Measurements from ENCODE around the gene MAD2L1BP.
"Not testable (repeated sequence)": the region's sequence is repeated elsewhere in the genome, so short reads cannot be mapped to it uniquely, and the experiment has no call there.

MAD2L1BP gene

DNA sequence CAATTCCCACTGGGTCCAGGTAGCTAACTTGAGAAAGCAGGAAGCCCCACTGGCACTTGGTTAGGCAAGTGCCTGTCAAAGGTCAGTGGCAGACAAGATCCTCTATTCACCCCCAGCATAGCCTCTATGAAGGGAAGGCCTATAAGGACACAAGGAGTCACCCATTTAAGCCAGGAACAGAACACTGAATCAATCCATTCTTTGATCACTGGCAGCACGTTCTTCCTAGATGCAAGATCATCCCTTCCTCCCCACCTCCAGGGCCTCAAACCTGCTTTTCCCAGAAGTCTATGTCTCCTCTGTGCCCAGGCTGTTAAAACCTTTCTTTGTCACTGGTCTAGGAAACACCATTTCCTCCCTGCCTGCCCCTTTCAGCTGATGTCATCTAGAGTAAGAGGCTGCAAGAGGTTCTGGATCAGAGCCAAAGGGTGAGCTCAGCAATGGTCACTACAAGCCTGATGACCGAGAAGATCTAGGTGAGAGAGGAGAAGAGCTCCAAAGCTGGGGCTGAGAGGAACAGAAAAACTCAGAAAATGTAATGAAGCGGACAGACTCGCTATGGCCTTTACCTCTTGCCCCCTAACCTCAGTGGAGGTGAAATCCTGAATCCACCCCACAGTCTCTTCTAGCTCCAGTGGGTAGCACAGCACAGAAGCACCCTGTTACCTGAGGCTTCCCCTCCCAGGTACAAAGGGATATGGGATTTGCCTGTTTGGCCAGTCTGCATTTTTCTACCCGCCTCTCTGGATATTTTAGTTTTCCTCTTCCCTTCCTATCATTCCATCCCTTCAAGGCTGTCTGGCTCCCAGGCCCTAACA lies 8.4 kb upstream of the MAD2L1BP start:
- no peak for DNase-seq

DNA sequence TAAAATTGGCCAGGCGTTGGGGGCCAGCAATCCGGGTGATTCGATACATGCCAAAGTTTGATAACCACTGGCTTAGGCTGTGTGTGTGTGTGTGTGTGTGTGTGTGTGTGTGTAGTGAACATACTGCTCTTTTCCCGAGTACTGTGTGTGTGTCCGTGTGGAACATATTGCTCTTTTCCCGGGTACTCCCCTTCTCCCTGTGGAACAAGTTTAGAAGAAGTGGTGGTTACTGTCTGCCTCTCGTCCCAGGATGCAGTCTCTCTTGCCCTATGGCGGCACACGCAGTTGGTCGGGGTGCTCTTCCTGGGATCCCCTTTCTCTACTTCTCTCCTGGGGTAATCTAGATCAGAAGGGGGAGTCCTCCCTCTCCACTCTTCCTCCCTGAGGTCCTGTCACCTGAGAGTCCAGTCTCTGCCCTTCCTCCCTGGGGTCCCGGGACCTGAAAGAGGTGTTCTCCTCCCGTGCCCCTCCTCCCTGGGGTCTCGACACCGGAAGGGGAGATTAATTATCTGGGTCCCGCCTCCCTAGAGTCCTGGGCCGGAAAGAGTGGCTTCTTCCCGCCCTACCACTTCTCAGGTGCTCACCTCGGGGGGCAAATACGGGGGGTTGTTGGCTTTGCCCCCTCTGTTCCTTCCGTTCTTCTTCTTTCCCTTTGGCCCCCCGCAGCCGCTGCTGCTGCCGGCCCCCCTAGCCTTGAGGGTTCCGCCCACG lies 7.1 kb upstream of the MAD2L1BP start:
- peak; percentile 63 for DNase-seq

DNA sequence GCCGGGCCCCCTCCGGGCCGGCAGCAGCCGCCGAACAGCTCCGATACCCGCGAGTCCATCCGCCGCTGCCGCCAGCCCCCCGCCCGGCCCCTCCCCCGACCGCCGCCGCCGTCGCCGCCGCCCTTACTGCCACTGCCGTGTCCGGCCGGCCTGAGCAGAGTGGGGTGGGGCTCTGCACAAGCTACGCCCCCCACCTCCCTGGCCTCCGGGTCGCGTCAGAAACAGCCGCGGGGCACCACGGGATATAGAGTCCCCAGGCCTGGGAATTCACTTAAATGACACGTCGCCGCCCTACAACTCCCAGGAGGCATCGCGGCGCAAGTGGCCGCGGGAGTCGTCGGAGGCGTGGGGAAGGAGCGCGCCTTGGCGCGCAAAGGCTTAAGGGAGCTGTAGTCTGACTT lies 6.5 kb upstream of the MAD2L1BP start, which contains the start of gene GTPBP2:
GTPBP2 (minus strand) TSS at position 161 of the 401 bp plus-strand sequence; CDS start at position 59, 102 bp downstream.
- DNase-seq, result peak; percentile 98

DNA sequence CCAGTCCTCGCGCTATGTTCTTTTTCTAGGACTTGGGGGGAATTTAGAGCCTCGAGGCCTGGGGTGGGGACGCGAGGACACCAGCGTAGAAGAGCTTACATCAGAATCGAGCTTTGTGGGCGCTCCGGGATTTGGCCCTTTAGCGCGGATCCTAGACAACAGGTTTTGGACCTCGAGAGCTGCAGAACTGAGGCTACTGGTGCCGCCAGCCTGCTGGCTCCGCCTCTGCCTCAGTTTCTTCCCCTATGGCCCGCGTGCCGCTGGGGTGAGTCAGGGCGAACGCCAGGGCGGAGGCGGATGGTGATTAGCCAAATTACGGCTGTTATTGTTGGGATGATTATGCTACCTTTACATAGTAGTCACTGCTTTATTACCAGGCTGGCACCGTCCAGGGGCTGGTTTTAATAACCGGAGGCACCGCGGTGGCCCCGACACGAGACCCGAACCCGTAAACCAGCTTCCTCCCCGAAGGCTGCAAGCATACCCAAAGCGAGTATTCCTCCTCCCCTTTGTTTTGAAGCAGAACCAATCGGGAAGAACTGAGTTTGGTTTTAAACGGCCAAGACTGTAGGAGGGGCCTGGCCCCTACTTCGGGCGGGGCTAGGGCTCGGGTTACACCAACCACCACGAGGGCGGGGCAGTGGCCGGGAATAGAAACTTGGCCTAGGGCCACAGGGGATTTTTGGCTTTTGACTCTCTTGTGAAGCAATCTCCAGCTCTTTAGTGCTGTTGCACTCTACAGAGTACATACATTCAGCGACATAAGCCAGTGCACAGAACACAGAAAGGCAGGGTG lies 5.9 kb upstream of the MAD2L1BP start:
- DNase-seq, result peak; percentile 89

DNA sequence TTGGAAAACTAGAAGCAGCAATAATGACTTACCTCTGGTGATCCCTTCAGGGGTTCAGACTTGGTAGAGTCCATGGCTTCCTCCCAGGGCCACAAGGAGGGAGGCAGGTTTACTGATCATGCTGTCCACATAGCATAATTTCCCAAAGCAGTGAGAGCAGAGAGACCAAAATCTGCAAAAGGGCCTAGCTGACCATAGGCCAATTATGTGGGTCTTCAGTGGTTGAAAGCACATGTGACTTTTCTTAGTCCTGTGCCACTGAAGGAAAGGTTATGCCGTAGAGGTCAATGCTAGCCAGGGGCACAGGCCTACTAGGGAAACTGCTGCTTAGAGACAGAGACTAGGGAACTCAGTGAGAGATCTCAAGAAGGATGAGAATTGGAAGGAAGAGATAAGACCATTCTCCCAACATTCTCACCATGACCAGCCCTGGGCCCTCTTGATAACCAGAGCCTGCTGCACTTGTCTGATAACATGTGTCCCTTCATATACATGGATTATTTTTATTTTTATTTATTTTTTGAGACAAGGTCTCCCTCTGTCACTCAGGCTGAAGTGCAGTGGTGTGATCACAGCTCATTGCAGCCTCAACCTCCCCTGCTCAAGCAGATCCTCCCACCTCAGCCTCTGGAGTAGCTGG lies 4.5 kb upstream of the MAD2L1BP start:
- DNase-seq, result no peak

DNA sequence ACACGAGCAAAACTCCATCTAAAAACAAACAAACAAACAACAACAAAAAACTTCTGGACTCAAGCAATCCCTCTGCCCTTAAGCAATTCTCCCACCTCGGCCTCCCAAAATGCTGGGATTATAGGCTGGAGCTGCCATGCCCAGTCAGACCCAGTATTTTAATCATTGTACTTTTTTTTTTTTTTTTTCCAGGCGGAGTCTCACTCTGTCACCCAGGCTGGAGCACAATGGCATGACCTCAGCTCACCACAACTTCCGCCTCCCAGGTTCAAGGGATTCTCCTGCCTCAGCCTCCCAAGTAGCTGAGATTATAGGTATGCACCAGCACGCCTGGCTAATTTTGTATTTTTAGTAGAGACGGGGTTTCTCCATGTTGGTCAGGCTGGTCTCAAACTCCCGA lies 2.6 kb upstream of the MAD2L1BP start:
- not testable (repeated sequence) for DNase-seq

DNA sequence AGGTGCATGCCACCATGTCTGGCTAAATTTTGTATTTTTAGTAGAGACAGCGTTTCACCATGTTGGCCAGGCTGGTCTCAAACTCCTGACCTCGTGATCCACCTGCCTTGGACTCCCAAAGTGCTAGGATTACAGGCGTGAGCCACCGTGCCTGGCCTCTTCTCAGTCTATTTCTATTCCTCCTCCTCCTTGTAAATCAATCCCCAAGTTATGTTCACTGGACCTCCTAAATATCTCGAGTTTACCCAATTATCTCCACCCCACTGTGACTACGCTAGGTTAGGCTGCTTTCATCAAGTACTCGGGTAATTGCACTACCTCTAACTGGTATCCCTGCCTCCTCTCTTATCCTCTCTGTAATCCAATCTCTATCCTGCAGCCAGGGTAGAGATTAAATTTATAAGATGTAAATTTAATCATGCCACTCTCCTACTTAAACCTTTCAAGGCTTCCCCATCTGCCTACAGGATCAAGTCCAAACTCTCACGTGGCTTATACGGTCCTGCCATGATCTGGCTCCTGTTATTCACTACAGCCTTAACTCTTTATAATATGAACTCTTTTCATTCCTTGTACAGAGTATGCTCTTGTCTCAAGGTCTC lies 837 bp upstream of the MAD2L1BP start:
- no peak for DNase-seq

DNA sequence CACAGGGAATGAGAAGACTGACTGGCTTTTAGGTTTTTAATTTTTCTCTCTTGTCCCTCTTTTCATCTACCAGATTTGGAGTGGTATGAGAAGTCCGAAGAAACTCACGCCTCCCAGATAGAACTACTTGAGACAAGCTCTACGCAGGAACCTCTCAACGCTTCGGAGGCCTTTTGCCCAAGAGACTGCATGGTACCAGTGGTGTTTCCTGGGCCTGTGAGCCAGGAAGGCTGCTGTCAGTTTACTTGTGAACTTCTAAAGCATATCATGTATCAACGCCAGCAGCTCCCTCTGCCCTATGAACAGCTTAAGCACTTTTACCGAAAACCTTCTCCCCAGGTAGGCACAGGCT lies 644 bp downstream of the MAD2L1BP start:
- DNase-seq, result peak; percentile 9

DNA sequence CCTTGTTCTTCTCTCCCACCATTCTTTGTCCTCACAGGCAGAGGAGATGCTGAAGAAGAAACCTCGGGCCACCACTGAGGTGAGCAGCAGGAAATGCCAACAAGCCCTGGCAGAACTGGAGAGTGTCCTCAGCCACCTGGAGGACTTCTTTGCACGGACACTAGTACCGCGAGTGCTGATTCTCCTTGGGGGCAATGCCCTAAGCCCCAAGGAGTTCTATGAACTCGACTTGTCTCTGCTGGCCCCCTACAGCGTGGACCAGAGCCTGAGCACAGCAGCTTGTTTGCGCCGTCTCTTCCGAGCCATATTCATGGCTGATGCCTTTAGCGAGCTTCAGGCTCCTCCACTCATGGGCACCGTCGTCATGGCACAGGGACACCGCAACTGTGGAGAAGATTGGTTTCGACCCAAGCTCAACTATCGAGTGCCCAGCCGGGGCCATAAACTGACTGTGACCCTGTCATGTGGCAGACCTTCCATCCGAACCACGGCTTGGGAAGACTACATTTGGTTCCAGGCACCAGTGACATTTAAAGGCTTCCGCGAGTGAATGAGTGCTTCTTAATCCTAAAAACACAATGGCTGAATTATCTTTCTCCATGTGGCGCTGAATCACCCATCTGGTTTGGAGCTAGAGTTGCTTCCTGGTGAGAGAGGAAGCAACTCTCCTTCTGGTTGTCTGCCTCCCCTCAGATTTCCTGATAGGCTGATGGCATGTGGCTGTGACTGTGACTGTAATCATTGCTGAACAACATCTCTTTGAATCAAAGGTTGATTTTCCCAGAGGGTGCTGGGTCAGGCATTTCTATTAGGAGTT lies 4.6 kb downstream of the MAD2L1BP start:
- no peak for DNase-seq

DNA sequence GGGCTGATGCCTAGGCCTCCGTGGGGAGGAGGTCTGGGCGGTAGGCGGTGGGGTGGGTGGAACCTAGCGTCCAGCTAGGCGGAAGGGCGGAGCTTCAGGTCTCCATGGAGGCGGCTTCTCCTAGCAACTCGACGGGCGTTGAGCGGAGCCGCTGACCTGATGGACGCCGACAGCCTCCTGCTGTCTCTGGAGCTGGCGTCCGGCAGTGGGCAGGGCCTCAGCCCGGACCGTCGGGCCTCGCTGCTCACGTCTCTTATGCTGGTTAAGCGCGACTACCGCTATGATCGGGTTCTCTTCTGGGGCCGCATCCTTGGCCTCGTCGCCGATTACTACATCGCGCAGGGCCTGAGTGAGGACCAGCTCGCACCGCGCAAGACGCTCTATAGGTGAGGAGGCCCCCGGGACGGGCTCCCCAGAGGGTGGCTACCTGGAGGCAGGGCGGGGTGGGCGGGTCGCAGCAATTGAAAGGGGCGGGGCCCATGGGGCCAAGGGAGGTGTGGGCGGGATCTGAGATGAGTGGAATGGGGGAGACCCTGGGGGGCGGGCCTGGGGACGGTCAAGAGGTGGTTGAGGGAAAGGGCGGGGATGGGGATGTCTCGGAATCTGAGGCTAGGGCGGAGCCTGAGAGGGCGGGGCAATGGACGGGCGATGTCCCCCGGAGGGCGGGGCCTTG lies 9.4 kb downstream of the MAD2L1BP start, which contains the start of gene RSPH9:
RSPH9 (plus strand) TSS at position 97 of the 673 bp plus-strand sequence; CDS start at position 160, 63 bp downstream.
- DNase-seq, result peak; percentile 66

DNA sequence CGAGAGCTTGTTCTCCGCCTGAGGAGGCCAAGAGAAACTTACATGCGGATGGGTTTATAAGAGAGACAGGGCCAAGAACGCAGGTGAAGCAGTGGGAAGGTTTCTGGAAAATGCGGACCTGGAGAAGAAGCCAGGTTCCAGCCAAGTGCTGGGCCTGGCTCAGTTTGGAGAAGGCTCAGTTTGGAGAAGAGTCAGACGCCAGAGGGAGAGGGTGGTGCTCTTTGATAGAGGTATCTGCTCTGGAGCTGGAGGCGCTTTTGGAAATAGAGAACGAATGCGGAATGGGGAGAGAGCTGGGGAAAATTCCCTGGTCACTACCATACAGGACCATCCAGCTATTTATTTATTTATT lies 9.9 kb downstream of the MAD2L1BP start:
- no peak for DNase-seq

DNA sequence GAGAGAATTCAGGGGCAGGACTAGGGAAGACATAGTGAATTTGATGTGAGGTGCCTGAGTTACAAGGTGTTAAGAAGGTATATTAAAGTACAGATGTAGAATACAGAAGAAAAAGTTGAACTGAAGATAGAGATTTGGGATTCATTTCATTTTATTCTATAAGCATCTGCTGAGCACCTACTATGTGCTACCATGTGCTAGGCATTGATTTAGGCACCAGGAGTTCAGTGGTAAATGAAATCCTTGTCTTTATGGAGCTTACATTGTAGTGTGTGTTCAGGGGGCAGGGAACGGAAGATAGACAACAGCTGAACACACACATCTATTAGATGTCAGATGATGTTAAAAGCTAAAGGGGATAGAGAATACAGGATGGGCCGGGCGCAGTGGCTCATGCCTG lies 12.0 kb downstream of the MAD2L1BP start:
- DNase-seq, result no peak

DNA sequence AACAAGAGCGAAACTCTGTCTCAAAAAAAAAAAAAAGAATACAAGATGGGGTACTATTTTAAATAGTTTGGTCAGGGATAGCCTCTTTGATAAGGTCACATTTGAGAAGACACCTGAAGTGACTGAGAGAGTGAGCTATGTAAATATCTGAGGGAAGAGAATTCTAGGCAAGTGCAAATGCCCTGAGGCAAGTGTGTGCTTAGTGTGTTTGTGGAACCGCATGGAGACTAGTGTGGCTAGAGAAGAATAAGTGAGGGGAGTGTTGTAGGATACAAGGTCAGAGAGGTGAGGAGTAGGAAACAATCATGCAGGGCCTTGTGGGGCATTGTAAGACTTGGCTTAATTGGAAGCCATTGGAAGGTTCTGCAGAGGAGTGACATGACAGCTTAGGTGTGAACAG lies 12.6 kb downstream of the MAD2L1BP start:
- no peak for DNase-seq

DNA sequence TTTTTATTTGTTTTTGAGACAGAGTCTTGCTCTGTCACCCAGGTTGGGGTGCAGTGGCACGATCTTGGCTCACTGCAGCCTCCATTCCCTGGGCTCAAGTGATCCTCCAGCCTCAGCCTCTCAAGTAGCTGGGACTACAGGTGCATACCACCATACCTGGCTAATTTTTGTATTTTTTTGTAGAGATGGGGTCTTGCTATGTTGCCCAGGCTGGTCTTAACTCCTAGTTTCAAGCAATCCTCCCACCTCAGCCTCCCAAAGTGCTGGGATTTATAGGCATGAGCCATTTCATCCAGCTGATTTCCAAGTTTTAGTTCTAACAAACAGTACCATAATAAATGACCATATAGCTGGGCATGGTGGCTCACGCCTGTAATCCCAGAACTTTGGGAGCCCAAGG lies 17.2 kb downstream of the MAD2L1BP start:
- not testable (repeated sequence) for DNase-seq

DNA sequence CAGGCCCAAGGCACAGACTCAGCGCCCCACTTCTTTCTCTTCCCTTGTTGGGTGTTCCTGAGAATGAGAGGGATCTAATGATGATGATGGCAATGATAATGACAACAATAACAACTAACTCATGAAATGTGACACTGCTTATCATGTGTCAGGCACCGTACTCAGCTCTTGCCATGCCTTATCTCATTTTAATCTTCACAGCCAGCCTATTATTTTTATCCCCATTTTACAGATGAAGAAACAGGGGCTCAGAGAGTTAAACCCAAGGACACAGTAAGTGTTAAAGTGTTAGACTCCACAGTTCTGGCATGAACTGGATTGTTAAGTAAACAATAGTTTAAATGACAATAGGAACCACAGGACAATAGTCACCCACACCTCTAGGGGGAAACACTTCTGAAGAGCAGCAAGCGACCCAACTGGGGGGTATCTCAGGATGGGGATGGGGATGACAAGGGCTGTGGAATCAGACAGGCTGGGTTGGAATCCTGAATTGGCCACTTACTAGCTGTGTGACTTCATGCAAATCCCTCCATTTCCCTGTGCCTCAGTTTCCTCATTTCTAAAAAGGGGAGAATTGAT lies 21.7 kb downstream of the MAD2L1BP start:
- no peak for DNase-seq

DNA sequence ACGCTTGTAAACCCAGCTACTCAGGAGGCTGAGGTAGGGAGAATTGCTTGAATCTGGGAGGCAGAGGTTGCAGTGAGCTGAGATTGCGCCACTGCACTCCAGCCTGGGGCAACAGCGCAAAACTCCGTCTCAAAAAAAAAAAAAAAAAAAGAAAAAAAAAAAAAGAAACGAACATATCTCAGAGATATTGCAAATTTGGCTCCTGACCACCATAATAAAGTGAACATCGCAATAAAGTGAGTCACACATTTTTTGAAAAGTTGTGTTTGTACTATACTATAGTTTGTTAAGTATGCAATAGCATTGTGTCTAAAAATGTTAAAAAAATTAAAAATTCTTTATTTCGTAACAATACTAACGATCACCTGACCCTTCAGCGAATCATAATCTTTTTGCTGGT lies 22.5 kb downstream of the MAD2L1BP start:
- no peak for DNase-seq

DNA sequence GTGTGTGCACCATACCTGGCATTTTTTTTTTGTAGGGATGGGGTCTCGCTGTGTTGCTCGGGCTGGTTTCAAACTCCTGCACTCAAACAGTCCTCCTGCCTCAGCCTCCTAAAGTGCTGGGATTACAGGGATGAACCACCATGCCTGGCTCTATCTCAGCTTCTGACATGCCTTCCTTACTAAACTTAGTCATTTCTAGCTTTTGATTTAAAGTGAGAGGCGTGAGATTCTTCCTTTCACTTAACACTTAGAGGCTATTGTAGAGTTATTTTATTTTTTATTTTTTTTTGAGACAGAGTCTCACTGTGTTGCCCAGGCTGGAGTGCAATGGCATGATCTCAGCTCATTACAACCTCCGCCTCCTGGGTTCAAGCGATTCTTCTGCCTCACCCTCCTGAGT lies 27.3 kb downstream of the MAD2L1BP start:
- DNase-seq, result not testable (repeated sequence)

DNA sequence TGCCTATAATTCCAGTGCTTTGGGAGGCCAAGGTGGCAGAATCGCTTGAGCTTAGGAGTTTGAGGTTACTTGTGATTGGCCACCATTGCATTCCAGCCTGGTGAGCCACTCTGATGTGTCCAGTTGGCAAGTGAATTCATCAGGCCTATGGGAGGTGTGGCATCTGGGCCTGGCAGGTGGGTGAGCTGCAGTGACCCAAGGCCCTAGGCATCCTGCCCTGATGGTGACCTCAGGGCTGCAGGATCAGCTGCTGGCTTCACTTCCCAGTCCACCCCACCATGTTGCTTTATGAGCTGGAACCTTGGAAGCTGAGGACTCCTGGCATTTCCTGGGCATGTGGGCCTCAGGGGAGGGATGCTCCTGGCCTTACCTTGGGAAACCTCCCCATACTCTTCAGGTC lies 29.7 kb downstream of the MAD2L1BP start:
- DNase-seq, result no peak

DNA sequence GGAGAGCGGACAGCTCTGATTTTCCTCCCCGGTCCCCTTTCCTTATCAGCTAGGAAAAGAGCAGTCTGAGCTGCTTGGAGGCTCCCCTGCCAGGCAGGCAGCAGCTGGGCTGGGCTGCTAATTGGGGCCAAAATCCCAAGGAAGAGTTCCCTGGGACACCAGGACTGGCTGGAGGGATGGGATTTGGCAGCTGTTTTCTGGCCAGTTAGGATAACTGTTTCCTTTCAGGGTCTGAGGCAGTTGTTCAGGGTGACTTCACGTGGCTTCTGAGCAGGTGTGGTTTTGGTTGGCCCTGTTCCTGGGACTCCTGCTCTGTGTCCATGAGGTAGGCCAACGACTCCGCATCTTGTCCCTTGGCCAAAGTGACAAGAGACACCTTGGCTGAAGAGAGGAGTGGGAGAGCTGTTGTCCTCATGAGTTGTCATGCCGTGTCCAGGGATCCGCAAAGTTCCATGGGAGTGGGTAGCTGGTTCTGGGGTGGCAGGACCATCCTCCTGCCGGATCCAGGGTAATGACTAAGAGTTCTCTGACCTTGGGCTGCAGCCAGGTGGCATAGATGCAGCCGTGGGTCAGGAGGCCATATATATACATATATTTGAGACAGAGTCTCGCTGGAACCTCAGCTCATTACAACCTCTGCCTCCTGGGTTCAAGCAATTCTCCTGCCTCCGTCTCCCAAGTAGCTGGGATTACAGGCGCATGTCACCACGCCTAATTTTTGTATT lies 30.7 kb downstream of the MAD2L1BP start:
- no peak for DNase-seq

All from stimulated activated CD4-positive, alpha-beta T cell treated with anti-CD3 and anti-CD28 coated beads, Interleukin-4, amount 100 ng/mL, for 24 hours (primary cell).